Panc1 (cell line): Measurements from ENCODE around the gene ROBO4. TPM values are rescaled to one million over a fixed set of nuclear protein-coding genes. Genes with fewer than 3 reads are reported as not detected.

Source experiments
- ATAC-seq: fragments of 200-7000 bp; cut with Tn5 transposase; 2 replicates; pipeline ENCODE4 v1.9.1; 2020; ENCODE audit warnings: mild to moderate bottlenecking, moderate library complexity
- BruUV-seq: library from RNA; stranded (reverse); fragments of 400-500 nt; replicated peaks from 2 replicates; lab custom pipeline; 2021; lab: Mats Ljungman, UMichigan
- CTCF ChIA-PET: fragments of 300-600 bp; sonication (Branson Sonifier 250); formaldehyde crosslinking; loops from one replicate; lab custom pipeline; 2022; ENCODE audit warnings: antibody characterized with exemption; lab: Charles Lee
- POLR2A ChIA-PET: fragments of 300-600 bp; sonication (Branson Sonifier 250); formaldehyde crosslinking; loops from one replicate; lab custom pipeline; 2022; ENCODE audit warnings: antibody characterized with exemption; lab: Charles Lee
- DNase-seq: peaks from one replicate; pipeline ENCODE4 v3.0.0-alpha.2; 2010; ENCODE audit warnings: low read depth, low spot score
- H3K27ac ChIP-seq: 2 replicates; pipeline ENCODE4 v1.5.1; 2011; ENCODE audit warnings: mild to moderate bottlenecking, low read length, inconsistent platforms
- H3K27me3 ChIP-seq: fragments of 200-500 bp; sonication (Bioruptor generic); 2 replicates; pipeline ENCODE4 v1.6.0; 2014; ENCODE audit warnings: low read length, inconsistent platforms; ENCODE audit not compliant: control insufficient read depth, insufficient read depth
- H3K36me3 ChIP-seq: fragments of 200-500 bp; sonication (Bioruptor generic); 2 replicates; pipeline ENCODE4 v1.5.1; 2014; ENCODE audit warnings: inconsistent platforms, mild to moderate bottlenecking, low read length, moderate library complexity; ENCODE audit not compliant: control insufficient read depth, insufficient read depth
- H3K4me1 ChIP-seq: 2 replicates; pipeline ENCODE4 v1.5.1; 2011; ENCODE audit warnings: inconsistent platforms, mild to moderate bottlenecking, low read length, moderate library complexity; ENCODE audit not compliant: control insufficient read depth, insufficient read depth
- H3K4me3 ChIP-seq, 2 experiments: 2 replicates each; pipeline ENCODE4 v1.5.1; 2011 to 2012; ENCODE audit warnings: low read depth in 2 of 2, low read length in 2 of 2, mild to moderate bottlenecking in 2 of 2, inconsistent platforms in 1 of 2, moderate library complexity in 1 of 2
- H3K9me3 ChIP-seq: fragments of 200-500 bp; sonication (Bioruptor generic); 2 replicates; pipeline ENCODE4 v1.5.1; 2014; ENCODE audit warnings: low read depth, mild to moderate bottlenecking, inconsistent platforms, low read length, moderate library complexity; ENCODE audit not compliant: control insufficient read depth, insufficient read depth
- CTCF ChIP-seq: fragments of 450-650 bp; IDR thresholded peaks from 2 replicates; pipeline ENCODE4 v1.5.1; 2017; ENCODE audit warnings: mild to moderate bottlenecking
- POLR2AphosphoS5 ChIP-seq: IDR thresholded peaks from 2 replicates; pipeline ENCODE4 v1.6.1; 2012; ENCODE audit warnings: mild to moderate bottlenecking, low read depth, low read length, moderate library complexity
- REST ChIP-seq, 2 experiments: IDR thresholded peaks; 2 replicates each; pipeline ENCODE4 v1.6.1; 2011 to 2012; ENCODE audit warnings: low read depth in 2 of 2, control low read depth in 1 of 2, low read length in 1 of 2, mild to moderate bottlenecking in 1 of 2, moderate library complexity in 1 of 2; ENCODE audit not compliant: insufficient read depth in 1 of 2
- SIN3A ChIP-seq: IDR thresholded peaks from 2 replicates; pipeline ENCODE4 v1.6.1; 2012; ENCODE audit warnings: low read depth, mild to moderate bottlenecking, low read length, moderate library complexity, borderline replicate concordance; ENCODE audit not compliant: insufficient read depth
- TCF7L2 ChIP-seq: IDR thresholded peaks from 2 replicates; pipeline ENCODE4 v1.6.1; 2011; ENCODE audit warnings: mild to moderate bottlenecking, low read depth, low read length, inconsistent platforms
- in situ Hi-C: cut with HindIII; loops from 2 replicates; pipeline ENCODE4 v1.10.0; 2016; ENCODE audit warnings: low sequenced_read_pairs, low pct_unique_long_range_greater_than_20kb
- intact Hi-C: fragments of 100-400 bp; cut with micrococcal nuclease; formaldehyde crosslinking; loops from one replicate; pipeline ENCODE4 v1.10.0; 2022; ENCODE audit not compliant: unreplicated experiment
- total RNA-seq: library from RNA; stranded (reverse); gene quantifications from one replicate; pipeline ENCODE4 v1.2.1, GENCODE V29; 2021; ENCODE audit not compliant: unreplicated experiment

Gene ROBO4
- total RNA-seq, 1 experiment from 2014 or later, result 0.26 TPM

- TF ChIP-seq POLR2AphosphoS5 (no peak), CTCF (no peak), SIN3A (no peak), REST (IDR thresholded peaks at IDR 0.05; ENCODE audit: insufficient read depth in 1 of 2, low read depth in 2 of 2, low read length in 1 of 2) (no peak), TCF7L2 (no peak)
- ChIA-PET CTCF (no interaction called here), POLR2A (no interaction called here)
- intact Hi-C loops (no loop called here), in situ Hi-C loops (no loop called here)
- no peaks in the 10 kb centered on the region for H3K9me3 ChIP-seq
- ATAC-seq, result no peak
- no peak for DNase-seq
- no peaks in the 10 kb centered on the region for H3K36me3 ChIP-seq
- 0 out of 2 replicates have a peak, but pooled peaks cover 3% of the 10 kb centered on the region for H3K4me1 ChIP-seq
- no peak overlapping the region for H3K4me3 ChIP-seq
- BruUV-seq, result no TSS peak
- H3K27ac ChIP-seq, result no peak overlapping the region
- H3K27me3 ChIP-seq, result peaks cover 2% of the 10 kb centered on the region
Observed at GRCh38 chr11:124895471-124895971, 2.1 kb downstream of the ROBO4 start.

DNA sequence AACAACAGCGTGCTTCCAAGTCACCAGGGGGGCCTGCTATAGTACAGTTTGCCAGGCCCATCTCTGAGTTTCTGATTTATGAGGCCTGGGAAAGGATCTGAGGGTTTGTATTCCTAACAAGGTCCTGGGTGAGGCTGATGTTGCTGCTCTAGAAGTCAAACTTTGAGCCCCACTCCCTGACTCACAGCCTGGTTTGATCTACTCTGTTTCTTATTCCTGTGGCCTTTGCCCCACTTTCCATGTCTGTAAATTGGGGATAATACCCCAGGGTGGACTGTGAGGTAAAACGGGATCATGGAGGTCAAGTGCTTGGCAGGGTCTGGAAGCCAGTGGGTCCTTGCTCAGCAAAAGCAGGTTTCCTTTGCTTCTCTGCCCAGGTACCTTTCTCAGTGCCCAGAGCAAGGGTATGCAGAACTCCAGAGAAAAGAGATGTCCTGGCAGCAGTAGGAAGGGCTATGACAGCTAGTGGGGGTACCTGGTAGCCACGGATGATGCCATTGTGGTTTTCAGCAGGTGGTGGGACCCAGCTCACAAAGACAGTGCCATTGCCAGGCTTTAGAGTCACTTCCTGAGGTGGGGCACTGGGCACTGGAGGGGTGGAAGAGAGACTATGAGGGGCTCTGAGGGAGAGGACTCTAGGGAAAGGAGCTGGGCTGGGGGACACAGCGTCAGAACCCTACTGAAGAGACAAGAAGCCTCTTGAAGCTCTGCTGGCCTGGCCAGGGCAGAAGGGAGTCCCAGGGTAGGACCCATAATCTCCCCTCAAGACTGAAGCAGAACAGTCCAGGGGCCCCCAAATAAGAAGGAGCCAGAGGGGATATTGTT is 2.8 kb downstream of the ROBO4 start:
- DNase-seq (no peak), ATAC-seq (no peak)
- Histone ChIP-seq H3K27ac (no peak overlapping the region), H3K4me3 (no peak overlapping the region), H3K4me1 (0 out of 2 replicates have a peak, but pooled peaks cover 3% of the 10 kb centered on the region), H3K36me3 (no peaks in the 10 kb centered on the region), H3K9me3 (no peaks in the 10 kb centered on the region), H3K27me3 (peaks cover under 1% of the 10 kb centered on the region)
- intact Hi-C loops (no loop called here), in situ Hi-C loops (no loop called here)
- no TSS peak for BruUV-seq
- ChIA-PET CTCF (no interaction called here), POLR2A (no interaction called here)
- TF ChIP-seq SIN3A (no peak), REST (IDR thresholded peaks at IDR 0.05; ENCODE audit: insufficient read depth in 1 of 2, low read depth in 2 of 2, low read length in 1 of 2) (no peak), CTCF (no peak), TCF7L2 (no peak), POLR2AphosphoS5 (no peak)
